ENCODE data around the gene BSN.

GRCh38 chr3:49556500-49557275 lies 2.4 kb downstream of the BSN start:
- TF ChIP-seq EZH2 (IDR thresholded peaks at IDR 0.05; ENCODE audit: borderline replicate concordance, insufficient read depth, low read depth, low read length, poor library complexity, severe bottlenecking) = no peak
- no peak for TF ChIP-seq CTCF (IDR thresholded peaks at IDR 0.05)
